HepG2 (cell line): ENCODE results near the gene ECSCR.

Experiments used
- CTCF ChIP-seq: sonication (generic); formaldehyde crosslinking; IDR thresholded peaks from 2 replicates; pipeline ENCODE4 v1.5.0; 2020; ENCODE audit warnings: mild to moderate bottlenecking, missing genetic modification reagents, moderate library complexity
- E2F5 ChIP-seq: sonication (generic); formaldehyde crosslinking; conservative IDR thresholded peaks from 2 replicates; pipeline ENCODE4 v1.4.0; 2020; ENCODE audit warnings: missing genetic modification reagents
- JUNB ChIP-seq: sonication (generic); formaldehyde crosslinking; IDR thresholded peaks from 2 replicates; pipeline ENCODE4 v1.8.0; 2022; ENCODE audit warnings: missing genetic modification reagents, mild to moderate bottlenecking, borderline replicate concordance
- KLF9 ChIP-seq: IDR thresholded peaks from 2 replicates; pipeline ENCODE4 v1.6.1; 2016; ENCODE audit warnings: low read depth
- POLR2A ChIP-seq, 2 experiments: IDR thresholded peaks; 2 replicates each; pipeline ENCODE4 v1.6.1; 2011; ENCODE audit warnings: low read depth in 2 of 2, low read length in 2 of 2, mild to moderate bottlenecking in 1 of 2, moderate library complexity in 1 of 2; ENCODE audit not compliant: insufficient read depth in 1 of 2
- ZNF138 ChIP-seq: sonication (generic); formaldehyde crosslinking; IDR thresholded peaks from 2 replicates; pipeline ENCODE4 v1.5.0; 2020; ENCODE audit warnings: mild to moderate bottlenecking, low read depth, missing genetic modification reagents

GRCh38 chr5:139417214-139417613 lies 45.3 kb downstream of the ECSCR start:
- TF ChIP-seq CTCF (CRISPR knock-in tag) (no peak), ZNF138 (CRISPR knock-in tag) (no peak), E2F5 (CRISPR knock-in tag) (no peak), JUNB (CRISPR knock-in tag) (no peak), KLF9 (no peak), POLR2A (IDR thresholded peaks at IDR 0.05; ENCODE audit: insufficient read depth in 1 of 2, low read depth in 2 of 2, low read length in 2 of 2) (no peak)
